ENCODE data around the gene VOPP1. TPM values are rescaled to one million over a fixed set of nuclear protein-coding genes. Genes with fewer than 3 reads are reported as not detected.

VOPP1 gene
- total RNA-seq, 4 donors from 2014 or later: 22.1 to 58.9 (median 39.8) TPM

- H3K27ac ChIP-seq: no peak overlapping the region
- no peak for TF ChIP-seq CTCF (IDR thresholded peaks at IDR 0.05)
- no peak overlapping the region for H3K4me3 ChIP-seq
- H3K4me1 ChIP-seq: peaks cover 0 to 9% of the 10 kb centered on the region in 2 donors
- H3K9me3 ChIP-seq: no peaks in the 10 kb centered on the region
- no peak for DNase-seq
- H3K36me3 ChIP-seq: no peaks in the 10 kb centered on the region
- no peaks in the 10 kb centered on the region for H3K27me3 ChIP-seq
- intact Hi-C loops (cut with DNase I; ENCODE audit: low total_unique reads): no loop called here
Observed at GRCh38 chr7:55517936-55518689, 54.2 kb downstream of the VOPP1 start.

- intact Hi-C loops (cut with DNase I; ENCODE audit: low total_unique reads): no loop called here
- H3K27ac ChIP-seq: no peak overlapping the region
- no peak overlapping the region for H3K4me3 ChIP-seq
- no peaks in the 10 kb centered on the region for H3K36me3 ChIP-seq
- peaks cover 0 to 9% of the 10 kb centered on the region in 2 donors for H3K4me1 ChIP-seq
- no peak for DNase-seq
- no peaks in the 10 kb centered on the region for H3K27me3 ChIP-seq
- H3K9me3 ChIP-seq: no peaks in the 10 kb centered on the region
- TF ChIP-seq POLR2A (IDR thresholded peaks at IDR 0.05): no peak
- no peak for TF ChIP-seq CTCF (IDR thresholded peaks at IDR 0.05)
Observed at GRCh38 chr7:55517191-55517633, 55.1 kb downstream of the VOPP1 start.

DNA sequence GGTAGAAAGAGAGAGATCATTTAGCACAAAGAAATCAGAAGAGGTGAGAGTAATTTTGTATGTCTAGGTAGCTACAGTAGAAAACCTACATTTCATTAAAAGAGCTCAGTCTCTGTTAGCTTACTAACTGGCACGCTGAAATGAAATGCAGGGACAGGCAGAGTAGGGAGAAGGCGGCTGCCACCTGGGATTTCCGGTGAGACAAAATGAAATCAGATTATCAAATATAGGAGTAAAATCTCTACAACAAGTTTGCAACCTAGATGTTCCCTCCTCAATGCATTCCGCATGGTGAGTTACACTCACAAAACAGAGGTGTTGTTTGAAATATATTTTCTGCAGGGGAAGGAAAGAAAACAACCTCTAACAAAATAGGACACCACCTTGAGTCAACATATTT, 55.9 kb downstream of the VOPP1 start:
- H3K27ac ChIP-seq: no peak overlapping the region
- no peak for DNase-seq
- H3K4me1 ChIP-seq: peaks cover 0 to 9% of the 10 kb centered on the region in 2 donors
- H3K4me3 ChIP-seq: no peak overlapping the region
- intact Hi-C loops (cut with DNase I; ENCODE audit: low total_unique reads): no loop called here
- no peaks in the 10 kb centered on the region for H3K9me3 ChIP-seq
- H3K27me3 ChIP-seq: no peaks in the 10 kb centered on the region
- H3K36me3 ChIP-seq: no peaks in the 10 kb centered on the region
- TF ChIP-seq CTCF (IDR thresholded peaks at IDR 0.05) (no peak), POLR2A (IDR thresholded peaks at IDR 0.05) (no peak)

DNA sequence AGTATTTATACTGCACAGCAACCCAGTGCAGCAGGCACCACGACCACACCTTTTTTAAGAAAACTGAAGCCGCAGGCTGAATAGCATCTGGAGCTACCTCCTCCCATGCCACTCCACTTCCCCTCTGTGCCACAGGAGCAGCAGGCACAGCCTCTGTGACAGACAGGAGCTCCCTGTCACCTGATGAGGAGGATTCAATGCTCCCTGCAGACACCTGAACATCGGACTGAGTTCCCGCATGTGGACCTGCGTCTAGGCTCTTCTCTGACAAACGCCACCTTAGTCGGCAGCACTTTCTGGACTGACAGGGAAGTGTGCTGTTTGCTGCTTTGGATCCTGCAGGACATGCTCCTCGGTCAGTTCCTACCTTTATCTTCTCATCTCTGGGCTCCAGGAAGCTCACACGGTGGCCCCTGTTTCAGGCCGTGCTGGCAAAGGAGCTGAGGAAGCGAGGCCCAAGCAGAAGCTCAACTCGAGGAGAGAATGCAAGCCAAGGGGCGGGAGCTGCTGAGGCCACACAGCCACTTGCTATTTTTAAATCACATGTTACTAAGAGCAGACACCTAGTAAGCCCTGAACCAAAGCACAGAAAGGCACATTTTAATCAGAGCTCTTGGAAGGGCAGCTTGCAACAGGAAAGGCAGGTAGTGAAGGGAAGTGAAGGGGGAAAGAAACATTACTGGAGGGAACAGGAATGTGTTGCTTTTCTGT, 56.6 kb downstream of the VOPP1 start:
- no peaks in the 10 kb centered on the region for H3K27me3 ChIP-seq
- intact Hi-C loops (cut with DNase I; ENCODE audit: low total_unique reads): no loop called here
- H3K9me3 ChIP-seq: no peaks in the 10 kb centered on the region
- no peak overlapping the region for H3K4me3 ChIP-seq
- no peak overlapping the region for H3K27ac ChIP-seq
- DNase-seq: no peak
- no peaks in the 10 kb centered on the region for H3K36me3 ChIP-seq
- TF ChIP-seq POLR2A (IDR thresholded peaks at IDR 0.05) (no peak), CTCF (IDR thresholded peaks at IDR 0.05) (no peak)
- H3K4me1 ChIP-seq: peaks cover 0 to 9% of the 10 kb centered on the region in 2 donors

Data from uterus (tissue), 4 donors.